ENCODE results near the gene SPHK2.
"Not testable (repeated sequence)": the region's sequence is repeated elsewhere in the genome, so short reads cannot be mapped to it uniquely, and the experiment has no call there.

DNA sequence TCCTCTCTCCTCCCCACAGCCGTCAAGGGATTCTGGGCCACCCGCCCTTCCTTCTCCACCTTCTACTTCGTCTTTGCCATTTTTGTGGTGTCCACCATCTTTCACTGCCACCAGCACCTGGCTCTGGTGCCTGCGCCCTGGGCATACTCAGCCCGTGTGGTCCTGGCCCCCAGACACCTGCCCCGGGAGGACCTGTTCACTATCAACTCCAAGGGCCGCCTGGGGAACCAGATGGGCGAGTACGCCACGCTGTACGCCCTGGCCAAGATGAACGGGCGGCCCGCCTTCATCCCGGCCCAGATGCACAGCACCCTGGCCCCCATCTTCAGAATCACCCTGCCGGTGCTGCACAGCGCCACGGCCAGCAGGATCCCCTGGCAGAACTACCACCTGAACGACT, 60.7 kb downstream of the SPHK2 start:
- TF ChIP-seq, protein P1, sequence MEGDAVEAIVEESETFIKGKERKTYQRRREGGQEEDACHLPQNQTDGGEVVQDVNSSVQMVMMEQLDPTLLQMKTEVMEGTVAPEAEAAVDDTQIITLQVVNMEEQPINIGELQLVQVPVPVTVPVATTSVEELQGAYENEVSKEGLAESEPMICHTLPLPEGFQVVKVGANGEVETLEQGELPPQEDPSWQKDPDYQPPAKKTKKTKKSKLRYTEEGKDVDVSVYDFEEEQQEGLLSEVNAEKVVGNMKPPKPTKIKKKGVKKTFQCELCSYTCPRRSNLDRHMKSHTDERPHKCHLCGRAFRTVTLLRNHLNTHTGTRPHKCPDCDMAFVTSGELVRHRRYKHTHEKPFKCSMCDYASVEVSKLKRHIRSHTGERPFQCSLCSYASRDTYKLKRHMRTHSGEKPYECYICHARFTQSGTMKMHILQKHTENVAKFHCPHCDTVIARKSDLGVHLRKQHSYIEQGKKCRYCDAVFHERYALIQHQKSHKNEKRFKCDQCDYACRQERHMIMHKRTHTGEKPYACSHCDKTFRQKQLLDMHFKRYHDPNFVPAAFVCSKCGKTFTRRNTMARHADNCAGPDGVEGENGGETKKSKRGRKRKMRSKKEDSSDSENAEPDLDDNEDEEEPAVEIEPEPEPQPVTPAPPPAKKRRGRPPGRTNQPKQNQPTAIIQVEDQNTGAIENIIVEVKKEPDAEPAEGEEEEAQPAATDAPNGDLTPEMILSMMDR (IDR thresholded peaks at IDR 0.05; ENCODE audit: low read depth, low read length), result not testable (repeated sequence)
- TF ChIP-seq EZH2phosphoT487 (IDR thresholded peaks at IDR 0.05; ENCODE audit: low read depth), result not testable (repeated sequence)
